Mucosa of gallbladder (tissue), 1 donor: ENCODE results near the gene SPACA6. TPM values are rescaled to one million over a fixed set of nuclear protein-coding genes. Genes with fewer than 3 reads are reported as not detected.
"Not testable (repeated sequence)": the region's sequence is repeated elsewhere in the genome, so short reads cannot be mapped to it uniquely, and the experiment has no call there.

Experiments used
- DNase-seq: peaks from one replicate; pipeline ENCODE4 v3.0.0-alpha.2; 2020; ENCODE audit warnings: low spot score
- total RNA-seq: library from RNA; stranded (reverse); gene quantifications from one replicate; pipeline ENCODE4 v1.2.1, GENCODE V29; 2021
- donor health status: DM: no; HTN: no; CAD: no.

Gene SPACA6
- total RNA-seq, result 29.3 TPM

GRCh38 chr19:51693260-51693659 is at the start of gene SPACA6:
SPACA6 (plus strand) TSS chr19:51693330; CDS start chr19:51693527, 197 bp downstream.
- no peak for DNase-seq

GRCh38 chr19:51644636-51645271 is 48.4 kb upstream of the SPACA6 start:
- DNase-seq, result no peak

GRCh38 chr19:51646730-51647129 is 46.4 kb upstream of the SPACA6 start, which contains the start of gene SIGLEC14:
SIGLEC14 (minus strand) TSS chr19:51646825; CDS start chr19:51646759, 66 bp downstream.
- DNase-seq, result not testable (repeated sequence)

GRCh38 chr19:51647318-51647717 is 45.8 kb upstream of the SPACA6 start:
- DNase-seq, result no peak

GRCh38 chr19:51651216-51651846 is 41.8 kb upstream of the SPACA6 start:
- no peak for DNase-seq

- no peak for DNase-seq
Measured at GRCh38 chr19:51652266-51652665, 40.9 kb upstream of the SPACA6 start.

GRCh38 chr19:51653162-51653561 is 40.0 kb upstream of the SPACA6 start:
- no peak for DNase-seq

- no peak for DNase-seq
Measured at GRCh38 chr19:51654783-51655182, 38.3 kb upstream of the SPACA6 start.

- DNase-seq, result peak; percentile 78
Measured at GRCh38 chr19:51660975-51661600, 32.0 kb upstream of the SPACA6 start.

- DNase-seq, result no peak
Measured at GRCh38 chr19:51663650-51664049, 29.5 kb upstream of the SPACA6 start.

- DNase-seq, result no peak
Measured at GRCh38 chr19:51664131-51664530, 29.0 kb upstream of the SPACA6 start.

GRCh38 chr19:51664997-51665396 is 28.1 kb upstream of the SPACA6 start:
- no peak for DNase-seq

GRCh38 chr19:51668216-51668615 is 24.9 kb upstream of the SPACA6 start:
- no peak for DNase-seq

- not testable (repeated sequence) for DNase-seq
Measured at GRCh38 chr19:51675911-51676565, 17.1 kb upstream of the SPACA6 start.

GRCh38 chr19:51676566-51677083 is 16.5 kb upstream of the SPACA6 start:
- DNase-seq, result no peak

GRCh38 chr19:51680474-51680873 is 12.7 kb upstream of the SPACA6 start:
- DNase-seq, result no peak

GRCh38 chr19:51681286-51681941 is 11.7 kb upstream of the SPACA6 start:
- DNase-seq, result no peak

GRCh38 chr19:51686171-51686570 is 7.0 kb upstream of the SPACA6 start:
- no peak for DNase-seq

- peak; percentile 42 for DNase-seq
Measured at GRCh38 chr19:51687791-51688670, 5.1 kb upstream of the SPACA6 start.

- peak; percentile 91 for DNase-seq
Measured at GRCh38 chr19:51688671-51689571, 4.2 kb upstream of the SPACA6 start.
